GM18861 (cell line): ENCODE measurements around the gene HNRNPF.
"Not testable (repeated sequence)": the region's sequence is repeated elsewhere in the genome, so short reads cannot be mapped to it uniquely, and the experiment has no call there.

Experiments
- ATAC-seq: cut with Tn5 transposase; IDR thresholded peaks from one replicate; pipeline ENCODE4 v1.9.1; 2021; ENCODE audit not compliant: unreplicated experiment

Gene HNRNPF

DNA sequence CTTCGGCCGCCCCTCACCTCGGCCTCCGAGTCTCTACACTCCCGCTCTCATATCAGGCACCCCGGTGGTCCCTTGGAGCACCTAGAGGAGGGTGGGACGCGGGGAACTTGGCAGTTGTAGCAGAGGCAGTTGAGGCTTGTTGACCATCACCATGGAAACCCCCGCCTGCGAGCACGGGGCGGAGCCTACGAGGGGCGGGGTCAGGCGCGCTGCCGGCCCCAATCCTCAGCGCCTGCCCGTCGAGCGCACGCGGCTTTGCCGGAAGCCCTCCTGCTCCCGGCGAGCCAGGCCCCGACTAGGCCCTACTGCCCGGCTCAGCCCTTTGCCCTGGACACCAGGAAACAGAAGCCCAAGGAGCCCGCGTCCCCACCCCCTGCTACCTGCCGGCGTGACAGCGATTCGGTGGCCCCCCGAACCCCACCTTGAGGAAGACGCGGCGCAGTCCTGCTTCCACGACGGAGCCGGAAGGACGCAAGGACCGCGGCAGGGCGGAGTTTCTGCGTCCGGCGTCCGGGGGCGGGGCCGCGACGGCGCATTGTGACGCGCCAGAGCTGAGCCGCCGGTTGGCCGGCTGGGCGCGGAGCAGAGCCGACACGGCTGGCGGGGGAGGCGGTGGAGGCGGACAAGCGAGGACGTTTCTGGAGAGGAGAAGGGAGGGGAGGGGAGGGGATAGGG is at the start of gene HNRNPF:
Gene HNRNPF, minus strand, starts transcription at position 477 of the 675 bp plus-strand sequence. CDS start 21,302 bp downstream, outside the sequence.
- ATAC-seq, result peak; percentile 57

DNA sequence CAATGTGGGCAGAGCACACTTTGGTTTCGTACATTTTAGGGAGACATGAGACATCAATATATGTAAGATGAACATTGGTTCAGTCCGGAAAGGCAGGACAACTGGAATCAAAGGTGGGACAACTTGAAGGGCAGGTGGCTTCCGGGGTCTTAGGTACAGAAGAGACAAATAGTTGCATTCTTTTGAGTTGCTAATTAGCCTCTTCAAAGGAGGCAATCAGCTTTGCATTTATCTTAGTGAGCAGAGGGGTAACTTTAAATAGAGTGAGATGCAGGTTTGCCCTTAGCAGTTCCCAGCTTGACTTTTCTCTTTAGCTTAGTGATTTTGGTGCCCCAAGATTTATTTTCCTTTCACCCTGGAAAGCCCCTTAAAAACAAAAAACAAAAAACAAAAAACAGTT is 49.2 kb upstream of the HNRNPF start:
- no peak for ATAC-seq

DNA sequence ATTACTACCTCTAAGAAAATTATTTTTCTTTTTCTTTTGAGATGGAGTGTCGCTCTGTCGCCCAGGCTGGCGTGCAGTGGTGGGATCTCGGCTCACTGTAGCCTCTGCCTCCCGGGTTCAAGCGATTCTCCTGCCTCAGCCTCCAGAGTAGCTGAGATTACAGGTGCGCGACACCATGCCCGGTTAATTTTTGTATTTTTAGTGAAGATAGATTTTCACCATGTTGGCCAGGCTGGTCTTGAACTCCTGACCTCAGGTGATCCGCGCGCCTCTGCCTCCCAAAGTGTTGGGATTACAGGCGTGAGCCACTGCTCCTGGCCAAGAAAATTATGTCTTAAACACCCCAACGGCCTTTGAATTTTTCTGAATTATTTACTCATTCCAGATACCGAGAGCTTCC is 47.6 kb upstream of the HNRNPF start:
- not testable (repeated sequence) for ATAC-seq

DNA sequence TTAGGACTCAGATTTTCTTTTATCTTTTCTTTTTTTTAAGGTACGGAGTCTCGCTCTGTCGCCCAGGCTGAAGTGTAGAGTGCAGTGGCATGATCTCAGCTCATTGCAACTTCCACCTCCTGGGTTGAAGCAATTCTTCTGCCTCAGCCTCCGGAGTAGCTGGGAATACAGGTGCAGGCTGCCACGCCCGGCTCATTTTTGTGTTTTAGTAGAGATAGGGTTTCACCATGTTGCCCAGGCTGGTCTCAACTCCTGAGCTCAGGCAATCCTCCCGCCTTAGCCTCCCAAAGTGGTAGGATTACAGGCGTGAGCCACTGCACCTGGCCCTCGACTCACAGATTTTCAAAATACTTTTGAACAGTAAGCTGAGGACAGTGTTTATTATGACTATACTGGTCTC is 45.0 kb upstream of the HNRNPF start:
- ATAC-seq, result not testable (repeated sequence)

DNA sequence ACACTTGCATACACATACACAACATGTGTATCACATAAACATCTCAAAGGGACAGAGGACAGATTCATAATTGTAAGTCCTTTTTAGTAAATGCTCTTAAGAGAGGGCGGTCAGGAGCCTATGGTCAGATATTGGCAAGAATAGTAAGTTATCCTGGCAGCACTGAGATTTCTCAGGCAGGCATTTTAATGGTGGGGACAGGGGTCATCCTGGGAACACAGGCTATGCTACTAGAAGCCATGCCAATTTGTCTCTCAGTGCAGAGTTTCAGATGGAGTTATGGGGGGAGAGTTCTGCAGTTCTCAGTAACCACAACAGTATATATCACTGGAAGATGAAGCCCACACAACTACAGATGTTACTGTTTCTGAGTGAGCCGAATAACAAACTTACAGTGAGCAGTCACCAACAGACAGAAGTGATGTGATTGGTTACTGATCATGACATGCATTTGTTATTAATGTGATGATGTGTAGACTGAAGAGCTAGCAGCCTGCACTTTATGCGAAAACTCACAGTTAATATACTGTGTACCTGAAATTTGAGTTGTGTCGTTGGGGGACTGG is 44.4 kb upstream of the HNRNPF start:
- peak; percentile 27 for ATAC-seq

- ATAC-seq, result no peak
These were observed 43.4 kb upstream of the HNRNPF start for GRCh38 chr10:43452356-43452914.

GRCh38 chr10:43448742-43449141 is 39.8 kb upstream of the HNRNPF start:
- no peak for ATAC-seq

DNA sequence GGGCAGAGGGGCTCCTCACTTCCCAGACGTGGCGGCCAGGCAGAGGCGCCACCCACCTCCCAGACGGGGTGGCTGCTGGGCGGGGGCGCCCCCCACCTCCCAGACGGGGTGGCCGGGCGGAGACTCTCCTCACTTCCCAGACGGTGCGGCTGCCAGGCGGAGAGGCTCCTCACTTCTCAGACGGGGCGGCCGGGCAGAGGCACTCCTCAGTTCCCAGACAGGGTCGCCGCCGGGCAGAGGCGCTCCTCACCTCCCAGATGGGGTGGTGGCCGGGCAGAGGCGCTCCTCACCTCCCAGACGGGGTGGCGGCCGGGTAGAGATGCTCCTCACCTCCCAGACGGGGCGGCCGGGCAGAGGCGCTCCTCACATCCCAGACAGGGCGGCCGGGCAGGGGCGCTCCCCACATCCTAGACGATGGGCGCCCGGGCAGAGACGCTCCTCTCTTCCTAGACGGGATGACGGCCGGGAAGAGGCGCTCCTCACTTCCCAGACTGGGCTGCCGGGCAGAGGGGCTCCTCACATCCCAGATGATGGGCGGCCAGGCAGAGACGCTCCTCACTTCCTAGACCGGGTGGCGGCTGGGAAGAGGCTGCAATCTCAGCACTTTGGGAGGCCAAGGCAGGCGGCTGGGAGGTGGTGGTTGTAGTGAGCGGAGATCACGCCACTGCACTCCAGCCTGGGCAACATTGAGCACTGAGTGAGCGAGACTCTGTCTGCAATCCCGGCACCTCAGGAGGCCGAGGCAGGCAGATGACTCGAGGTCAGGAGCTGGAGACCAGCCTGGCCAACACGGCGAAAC is 37.4 kb upstream of the HNRNPF start:
- ATAC-seq, result not testable (repeated sequence)

DNA sequence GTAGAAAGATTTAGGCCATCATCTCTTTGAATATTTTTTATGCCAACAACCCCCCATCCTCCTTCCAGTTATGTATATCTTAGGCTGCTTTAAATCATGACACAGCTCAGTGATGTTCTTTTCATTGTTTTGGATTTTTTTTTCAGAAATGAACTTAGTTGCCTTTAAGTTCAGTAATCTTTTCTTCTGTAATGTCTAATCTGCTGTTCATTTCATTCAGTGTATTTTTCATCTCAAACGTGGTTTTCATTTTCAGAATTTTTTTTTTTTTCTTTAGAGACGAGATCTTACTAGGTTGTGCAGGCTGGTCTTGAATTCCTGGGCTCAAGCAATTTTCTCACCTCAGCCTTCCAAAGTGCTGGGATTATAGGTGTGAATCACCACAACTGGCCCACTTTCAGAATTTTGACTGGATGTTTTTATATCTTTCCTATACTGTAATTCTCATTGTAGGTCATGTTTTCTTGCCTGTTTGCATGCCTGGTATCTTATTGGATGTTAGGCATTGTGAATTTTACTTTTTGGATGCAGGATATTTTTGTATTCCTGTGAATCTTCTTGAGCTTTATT is 36.0 kb upstream of the HNRNPF start:
- ATAC-seq, result no peak

- no peak for ATAC-seq
These were observed 35.3 kb upstream of the HNRNPF start for GRCh38 chr10:43444323-43444722.

GRCh38 chr10:43440463-43441134 is 31.6 kb upstream of the HNRNPF start:
- no peak for ATAC-seq

GRCh38 chr10:43437141-43437870 is 28.3 kb upstream of the HNRNPF start:
- ATAC-seq, result no peak

GRCh38 chr10:43436291-43437140 is 27.5 kb upstream of the HNRNPF start, which contains the start of gene ZNF487:
ZNF487 (plus strand) TSS chr10:43437111; CDS start chr10:43475814, 38,703 bp downstream.
- peak; percentile 96 for ATAC-seq

DNA sequence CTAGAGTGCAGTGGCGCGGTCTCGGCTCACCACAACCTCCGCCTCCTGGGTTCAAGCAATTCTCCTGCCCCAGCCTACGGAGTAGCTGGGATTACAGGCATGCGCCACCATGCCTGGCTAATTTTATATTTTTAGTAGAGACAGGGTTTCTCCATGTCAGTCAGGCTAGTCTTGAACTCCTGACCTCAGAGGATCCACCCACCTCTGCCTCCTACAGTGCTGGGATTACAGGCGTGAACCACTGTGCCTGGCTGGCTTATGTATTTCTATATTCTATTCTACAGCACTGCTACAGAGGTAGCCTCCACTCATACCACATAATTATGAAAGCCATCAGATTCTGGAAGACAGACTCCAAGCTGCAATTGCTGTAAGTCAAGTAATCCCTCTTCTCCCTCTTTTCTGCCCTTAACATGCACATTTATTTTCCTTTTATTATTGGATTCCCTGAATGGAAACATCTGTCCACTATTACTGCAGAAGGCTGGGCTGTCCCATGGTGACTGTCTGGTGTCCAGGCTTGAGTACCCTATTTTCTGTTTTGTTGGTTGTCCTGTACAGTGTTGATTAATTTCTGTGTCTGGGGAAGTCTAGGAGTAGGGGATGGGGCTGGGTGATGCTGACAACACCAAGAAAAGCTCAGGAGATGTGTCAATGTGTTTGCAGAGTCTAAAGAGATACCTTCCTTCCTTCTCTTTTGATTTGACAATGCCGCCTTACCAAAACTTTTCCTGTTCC is 22.1 kb upstream of the HNRNPF start:
- ATAC-seq, result no peak

GRCh38 chr10:43427166-43427825 is 18.3 kb upstream of the HNRNPF start:
- peak; percentile 66 for ATAC-seq

DNA sequence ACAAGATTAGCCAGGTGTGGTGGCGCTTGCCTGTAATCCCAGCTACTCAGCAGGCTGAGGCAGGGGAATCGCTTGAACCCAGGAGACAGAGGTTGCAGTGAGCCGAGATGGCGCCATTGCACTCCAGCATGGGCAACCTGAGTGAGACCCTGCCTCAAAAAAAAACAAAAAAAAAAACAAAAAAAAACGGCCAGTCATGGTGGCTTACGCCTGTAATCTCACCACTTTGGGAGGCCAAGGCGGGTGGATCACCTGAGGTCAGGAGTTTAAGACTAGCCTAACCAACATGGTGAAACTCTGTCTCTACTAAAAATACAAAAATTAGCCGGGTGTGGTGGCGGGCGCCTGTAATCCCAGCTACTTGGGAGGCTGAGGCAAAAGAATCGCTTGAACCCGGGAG is 17.5 kb upstream of the HNRNPF start:
- not testable (repeated sequence) for ATAC-seq

GRCh38 chr10:43424416-43424815 is 15.4 kb upstream of the HNRNPF start:
- no peak for ATAC-seq

DNA sequence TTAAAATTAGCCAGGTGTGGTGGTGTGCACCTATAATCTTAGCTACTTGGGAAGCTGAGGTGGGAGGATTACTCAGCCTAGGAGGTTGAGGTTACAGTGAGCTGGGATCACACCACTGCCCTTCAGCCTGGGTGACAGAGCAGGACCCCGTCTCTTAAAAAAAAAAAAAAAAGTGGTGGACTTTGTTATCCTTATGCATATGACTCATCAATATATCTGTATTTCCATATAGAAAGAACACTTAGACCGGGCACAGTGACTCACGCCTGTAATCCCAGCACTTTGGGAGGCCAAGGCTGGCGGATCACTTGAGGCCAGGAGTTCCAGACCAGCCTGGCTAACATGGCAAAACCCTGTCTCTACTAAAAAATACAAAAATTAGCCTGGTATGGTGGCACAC is 13.0 kb upstream of the HNRNPF start:
- not testable (repeated sequence) for ATAC-seq
